HG03060 (cell line): ENCODE results near the gene GPRC5C.
"Not testable (repeated sequence)": the region's sequence is repeated elsewhere in the genome, so short reads cannot be mapped to it uniquely, and the experiment has no call there.

Experiments
- ATAC-seq: cut with Tn5 transposase; IDR thresholded peaks from one replicate; pipeline ENCODE4 v1.9.1; 2021; ENCODE audit warnings: low read depth, moderate number of reproducible peaks; ENCODE audit not compliant: unreplicated experiment

Gene GPRC5C

DNA sequence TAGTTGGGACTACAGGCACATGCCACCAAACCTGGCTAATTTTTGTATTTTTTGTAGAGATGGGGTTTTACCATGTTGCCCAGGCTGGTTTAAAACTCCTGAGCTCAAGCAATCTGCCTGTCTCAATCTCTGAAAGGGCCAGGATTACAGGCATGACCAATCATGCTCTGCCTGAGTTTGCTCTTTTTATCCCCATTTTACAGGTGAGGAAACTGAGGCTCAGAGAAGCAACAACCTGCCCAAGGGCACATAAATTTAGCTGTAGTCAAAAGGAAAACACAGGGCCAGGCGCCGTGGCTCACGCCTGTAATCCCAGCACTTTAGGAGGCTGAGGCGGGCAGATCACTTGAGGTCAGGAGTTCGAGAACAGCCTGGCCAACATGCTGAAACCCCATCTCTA lies 26.6 kb upstream of the GPRC5C start:
- not testable (repeated sequence) for ATAC-seq

DNA sequence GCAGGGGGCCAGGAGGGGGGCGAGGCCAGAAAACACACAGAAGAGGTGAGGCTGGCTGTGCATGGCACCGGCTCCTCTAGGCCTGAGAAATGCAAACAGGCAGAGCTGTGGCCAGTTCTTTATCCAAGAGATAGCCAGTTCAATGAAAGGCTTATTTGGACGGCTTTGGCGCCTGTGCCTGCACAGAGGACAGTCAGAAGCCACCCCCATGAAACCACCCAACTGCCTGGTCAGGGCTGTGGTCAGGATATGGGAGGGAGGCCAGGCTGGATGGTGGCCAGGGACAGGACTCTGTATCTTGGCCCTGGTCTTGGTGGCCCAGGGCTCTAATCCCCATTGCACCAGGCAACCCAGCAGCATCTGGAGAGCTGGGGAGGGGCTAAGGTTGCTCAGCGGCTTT lies 24.5 kb upstream of the GPRC5C start:
- ATAC-seq = no peak

DNA sequence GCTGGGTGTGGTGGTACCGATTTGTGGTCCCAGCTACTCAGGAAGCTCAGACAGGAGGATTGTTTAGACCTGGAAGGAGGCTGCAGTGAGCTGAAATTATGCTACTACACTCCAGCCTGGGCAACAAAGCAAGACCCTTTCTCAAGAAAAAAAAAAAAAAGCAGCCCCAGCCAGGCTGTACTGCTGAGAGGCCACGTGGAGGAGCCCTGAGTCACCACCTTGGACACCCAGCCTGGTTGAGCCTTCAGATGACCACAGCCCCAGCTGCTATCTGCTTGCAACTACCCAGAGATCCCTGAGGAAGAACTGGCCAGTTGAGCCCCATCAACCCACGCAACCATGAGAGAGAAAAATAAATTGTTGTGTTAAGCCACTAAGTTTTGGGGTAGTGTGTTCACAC lies 23.6 kb upstream of the GPRC5C start:
- no peak for ATAC-seq

DNA sequence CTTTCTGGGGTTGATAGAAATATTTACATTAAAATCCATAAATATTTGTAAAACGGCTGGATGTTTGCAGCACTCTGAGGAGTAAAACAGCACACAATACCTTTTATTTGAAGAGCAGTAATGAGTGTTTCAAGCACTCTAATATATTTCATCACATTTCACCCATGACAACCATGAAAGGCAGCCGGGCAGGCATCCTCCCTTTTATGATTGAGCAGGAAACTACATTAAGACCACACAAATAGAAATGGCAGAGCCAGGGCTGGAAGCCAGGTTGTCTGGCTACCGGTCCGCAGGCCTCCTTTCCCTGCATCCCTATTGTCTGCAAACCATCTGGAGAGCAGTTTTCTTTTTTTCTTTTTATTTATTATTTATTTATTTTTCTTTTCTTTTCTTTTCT lies 23.1 kb upstream of the GPRC5C start:
- ATAC-seq = no peak

DNA sequence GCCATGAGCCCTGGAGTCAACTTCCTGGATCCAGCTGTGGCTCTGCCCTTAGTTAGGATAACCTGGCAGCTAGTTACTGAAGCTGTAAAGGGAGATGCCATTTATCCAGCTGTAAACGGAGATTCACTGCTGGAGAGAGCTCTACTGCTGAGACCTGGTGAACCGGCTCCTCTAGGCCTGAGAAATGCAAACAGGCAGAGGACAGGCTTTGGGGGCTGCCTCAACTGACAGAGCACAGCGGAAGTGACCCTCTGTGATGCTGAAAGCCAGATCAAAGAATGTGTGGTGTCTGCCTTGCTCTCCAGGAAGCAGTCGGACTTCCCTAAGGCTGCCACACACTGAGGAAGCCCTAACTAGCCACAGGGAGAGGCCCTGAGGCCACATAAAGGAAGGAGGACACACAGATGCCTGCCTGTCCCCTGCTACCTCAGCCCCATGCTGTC lies 21.9 kb upstream of the GPRC5C start:
- ATAC-seq = no peak

DNA sequence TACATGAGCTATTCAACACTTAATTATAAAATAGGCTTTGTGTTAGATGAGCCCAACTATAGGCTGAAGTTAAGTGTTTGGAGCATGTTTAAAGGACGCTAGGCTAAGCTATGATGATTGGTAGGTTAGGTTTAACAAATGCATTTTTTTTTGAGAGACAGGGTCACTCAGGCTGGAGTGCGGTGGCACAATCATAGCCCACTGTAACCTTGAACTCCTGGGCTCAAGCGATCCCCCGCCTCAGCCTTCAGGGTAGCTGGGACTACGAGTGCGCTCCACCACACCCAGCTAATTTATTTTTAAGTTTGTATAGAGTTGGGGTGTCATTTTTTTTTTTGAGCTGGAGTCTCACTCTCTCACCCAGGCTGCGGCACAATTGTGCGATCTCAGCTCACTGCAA lies 19.3 kb upstream of the GPRC5C start:
- no peak for ATAC-seq

DNA sequence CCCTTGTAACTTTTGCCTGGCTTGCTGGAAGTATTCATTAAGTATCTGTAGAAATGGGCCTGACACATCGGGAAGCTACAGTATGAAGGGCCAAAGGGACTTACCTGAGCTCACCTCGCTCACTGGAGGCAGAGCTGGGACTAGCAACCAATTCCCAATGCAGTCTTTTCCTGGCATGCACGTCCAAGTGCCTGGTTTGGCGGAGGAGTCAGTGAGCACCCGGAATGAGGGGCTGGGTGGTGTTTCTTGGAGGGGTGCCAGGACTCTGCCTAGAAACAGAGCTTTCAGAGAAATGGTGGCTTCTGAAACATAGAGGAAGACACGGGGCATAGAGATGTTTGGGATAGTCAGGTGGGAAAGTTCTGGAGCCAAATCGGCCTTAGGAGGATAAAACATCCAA lies 18.4 kb upstream of the GPRC5C start:
- no peak for ATAC-seq

DNA sequence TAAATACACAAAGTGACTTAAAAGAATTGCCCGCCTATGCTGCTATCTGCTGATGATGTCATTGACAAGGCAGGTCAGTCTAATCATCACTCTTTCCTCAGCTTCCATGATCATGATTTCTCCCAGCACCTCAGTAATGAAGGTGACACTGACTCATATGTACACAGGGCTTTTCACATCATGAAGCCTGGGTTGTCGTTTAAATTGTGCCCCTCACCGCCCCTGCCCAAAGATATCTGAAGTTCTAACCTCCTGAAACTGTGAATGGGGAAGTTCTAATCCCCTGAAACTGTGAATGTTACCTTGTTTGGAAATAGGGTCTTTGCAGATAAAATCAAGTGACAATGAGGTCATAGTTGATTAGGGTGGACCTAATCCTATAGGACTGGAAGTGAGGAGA lies 17.4 kb upstream of the GPRC5C start:
- no peak for ATAC-seq

DNA sequence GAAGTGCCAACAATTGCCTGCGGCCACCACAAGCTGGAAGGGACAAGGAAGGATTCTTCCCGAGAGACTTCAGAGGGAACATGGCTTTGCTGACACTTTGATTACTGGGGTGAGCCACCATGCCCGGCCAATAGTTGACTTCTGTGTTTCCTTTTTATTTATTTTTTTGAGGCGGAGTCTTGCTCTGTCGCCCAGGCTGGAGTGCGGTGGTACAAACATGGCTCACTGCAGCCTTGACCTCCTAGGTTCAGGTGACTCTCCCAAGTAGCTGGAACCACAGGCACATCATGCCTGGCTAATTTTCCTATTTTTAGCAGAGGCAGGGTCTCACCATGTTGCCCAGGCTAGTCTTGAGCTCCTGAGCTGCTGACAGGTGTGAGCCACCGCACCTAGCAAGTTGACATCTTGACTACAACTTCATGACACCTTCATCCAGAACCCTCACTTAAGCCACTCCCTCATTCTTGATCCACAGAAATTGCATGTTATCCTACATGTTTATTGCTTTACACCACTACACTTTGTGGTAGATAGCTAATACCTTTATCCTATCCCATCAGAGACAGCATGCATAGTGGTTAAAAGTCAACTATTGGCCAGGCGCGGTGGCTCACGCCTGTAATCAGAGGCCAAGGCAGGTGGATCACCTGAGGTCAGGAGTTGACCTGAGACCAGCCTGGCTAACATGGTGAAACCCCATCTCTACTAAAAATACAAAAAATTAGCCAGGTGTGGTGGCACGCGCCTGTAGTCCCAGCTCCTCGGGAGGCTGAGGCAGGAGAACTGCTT lies 16.1 kb upstream of the GPRC5C start:
- ATAC-seq = no peak

DNA sequence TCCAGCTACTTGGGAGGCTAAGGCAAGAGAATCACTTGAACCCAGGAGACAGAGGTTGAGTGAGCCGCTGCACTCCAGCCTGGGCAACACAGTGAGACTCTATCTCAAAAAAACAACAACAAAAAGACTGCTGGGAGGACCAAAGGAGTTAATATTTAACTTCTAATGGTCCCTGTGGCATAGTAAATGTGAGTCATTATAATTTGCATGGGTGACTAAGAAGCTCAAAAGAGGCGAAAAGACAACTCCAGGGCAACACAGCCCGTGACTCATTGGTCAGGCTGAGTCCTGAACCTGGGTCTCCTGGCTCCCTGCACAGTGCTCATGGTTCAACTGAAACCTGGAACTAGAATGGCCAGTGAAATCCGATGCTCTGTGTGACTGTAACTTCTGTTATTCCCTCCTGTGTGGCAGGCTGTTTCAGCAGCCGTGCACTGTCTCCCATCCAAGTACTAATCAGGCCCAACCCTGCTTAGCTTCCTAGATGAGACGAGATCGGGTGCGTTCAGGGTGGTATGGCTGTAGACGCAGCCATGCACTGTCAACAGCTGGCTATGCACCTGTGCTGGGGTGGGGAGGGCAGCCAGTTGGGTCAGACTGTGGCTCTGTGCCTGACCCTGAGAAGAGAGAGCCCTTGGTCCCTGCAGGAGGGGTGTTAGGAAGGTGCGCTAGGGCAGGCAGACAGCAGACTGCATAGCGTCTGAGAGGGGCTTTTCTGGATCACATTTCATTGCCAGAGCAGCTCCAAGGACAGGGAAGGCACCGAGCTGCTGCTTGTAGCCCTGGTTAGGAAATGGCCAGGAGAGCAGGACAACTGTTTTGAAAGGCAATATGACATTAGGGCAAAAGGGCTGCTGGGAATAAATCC lies 14.5 kb upstream of the GPRC5C start:
- peak; percentile 52 for ATAC-seq

DNA sequence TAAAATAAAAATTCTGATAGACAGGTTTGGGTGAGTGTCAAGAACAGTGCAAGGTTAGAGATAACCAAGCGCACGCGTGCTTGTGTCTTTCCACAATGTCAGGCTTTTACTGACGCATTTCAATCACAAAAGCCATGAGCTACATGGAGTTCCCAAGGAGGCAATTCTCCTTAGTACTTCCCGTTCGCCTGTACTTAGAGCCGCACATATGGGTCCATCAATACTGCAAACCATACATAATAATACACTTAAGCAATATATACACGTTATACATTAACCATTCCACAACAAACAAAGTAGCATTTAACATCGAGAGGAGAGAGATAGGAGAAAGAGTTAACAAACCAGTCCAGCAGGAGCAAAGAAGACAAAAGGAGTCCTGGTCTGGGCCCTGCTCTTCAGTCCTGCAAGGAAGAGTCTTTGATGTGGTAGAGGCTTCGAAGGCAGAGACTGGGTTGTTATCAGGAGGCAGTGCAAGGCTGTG lies 11.9 kb upstream of the GPRC5C start:
- no peak for ATAC-seq

DNA sequence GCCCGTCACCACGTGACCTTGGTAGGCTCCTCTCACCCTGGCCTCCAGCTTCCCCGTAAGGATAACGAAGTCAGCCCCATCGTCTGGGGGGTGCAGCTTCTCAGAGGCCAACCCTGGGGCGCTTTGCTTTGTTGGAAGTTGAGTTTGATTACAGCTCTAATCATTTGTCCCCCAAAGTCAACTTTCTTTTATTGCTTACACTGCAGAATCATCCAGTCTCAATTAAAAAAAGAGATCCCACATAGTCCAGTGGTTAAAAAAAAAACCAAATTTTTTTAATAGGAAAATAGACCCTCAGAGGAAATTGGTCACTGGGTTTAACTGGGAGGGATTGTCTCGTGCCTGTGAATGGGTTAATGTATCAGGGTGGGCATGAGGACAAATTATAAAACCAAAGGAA lies 7.8 kb upstream of the GPRC5C start:
- ATAC-seq = no peak

DNA sequence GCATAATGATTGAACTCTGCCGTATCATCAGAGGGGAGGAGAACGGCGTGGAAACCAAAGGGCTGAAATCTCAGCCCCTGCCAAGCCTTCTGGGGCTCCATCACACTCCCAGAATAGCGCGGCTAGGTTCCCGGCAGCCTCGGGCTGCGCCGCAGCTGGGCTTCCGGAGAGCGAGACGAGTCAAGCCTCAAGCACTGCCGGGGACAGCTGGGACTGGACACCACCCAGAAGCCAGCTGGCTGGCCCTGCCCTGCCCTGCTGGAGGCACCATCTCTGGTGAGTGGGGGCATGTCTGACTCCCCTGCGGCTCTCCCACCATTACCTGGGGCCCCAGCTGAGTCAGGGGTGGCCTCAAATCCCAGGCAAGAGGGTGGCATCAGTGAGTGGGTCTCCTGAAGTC lies 7.2 kb upstream of the GPRC5C start:
- no peak for ATAC-seq

DNA sequence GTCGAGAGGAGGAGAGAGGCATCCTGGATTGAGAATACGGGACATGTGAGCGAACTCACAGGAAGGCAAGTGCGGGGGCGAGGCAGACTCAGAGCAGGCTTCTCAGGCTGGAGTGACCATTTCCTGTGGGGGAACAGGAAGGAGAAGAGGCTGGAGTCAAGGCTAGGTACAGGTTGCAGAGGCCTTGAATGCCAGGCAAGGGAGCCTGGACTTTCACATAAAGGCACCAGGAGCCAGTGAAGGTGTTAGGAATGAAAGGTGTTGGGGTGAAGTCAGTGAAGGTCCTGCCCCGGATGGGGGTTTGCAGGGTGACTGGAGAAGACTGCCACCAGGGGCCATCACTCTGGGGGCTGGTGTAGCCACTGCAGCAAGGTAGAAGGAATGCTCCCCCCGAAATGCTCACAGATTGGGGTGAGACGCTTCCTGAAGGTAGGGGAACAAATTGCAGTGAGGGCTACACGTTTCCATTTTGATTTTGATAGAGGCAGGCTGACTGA lies 5.3 kb upstream of the GPRC5C start:
- ATAC-seq = no peak

DNA sequence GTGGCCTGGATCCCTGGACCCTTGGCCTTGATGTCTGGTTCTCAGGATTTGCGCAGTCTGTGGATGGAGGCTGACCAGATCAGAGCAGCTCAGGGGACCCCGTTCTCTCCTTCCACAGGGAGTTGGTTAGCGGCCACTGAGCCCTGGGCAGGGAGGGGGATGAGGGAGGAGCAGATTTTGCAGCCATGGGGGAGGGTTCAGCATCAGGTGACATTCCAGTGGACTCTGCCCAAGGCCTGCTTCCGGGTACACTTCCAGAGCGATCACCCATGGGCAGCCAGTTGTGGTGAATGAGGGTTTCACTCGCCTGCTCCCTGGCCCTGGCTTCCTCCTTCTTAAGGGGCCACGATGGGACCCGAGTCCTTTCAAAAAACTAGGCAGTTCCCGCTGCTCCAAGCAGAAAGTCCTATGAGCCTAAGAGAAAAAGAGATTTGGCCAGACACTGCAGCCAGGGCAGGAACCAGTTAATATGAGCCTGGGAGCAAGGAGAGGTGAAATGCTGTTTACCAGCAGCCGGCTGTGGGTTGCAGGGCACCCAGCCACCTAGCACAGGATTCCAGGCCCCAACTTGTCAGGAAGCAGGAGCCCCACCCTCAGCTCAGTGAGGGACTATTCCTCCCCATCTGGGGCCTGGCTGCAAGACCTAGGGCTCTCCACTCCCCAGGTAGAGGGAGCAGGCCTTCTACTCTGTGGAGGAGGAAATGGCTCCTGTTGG lies 4.7 kb upstream of the GPRC5C start:
- ATAC-seq = no peak

DNA sequence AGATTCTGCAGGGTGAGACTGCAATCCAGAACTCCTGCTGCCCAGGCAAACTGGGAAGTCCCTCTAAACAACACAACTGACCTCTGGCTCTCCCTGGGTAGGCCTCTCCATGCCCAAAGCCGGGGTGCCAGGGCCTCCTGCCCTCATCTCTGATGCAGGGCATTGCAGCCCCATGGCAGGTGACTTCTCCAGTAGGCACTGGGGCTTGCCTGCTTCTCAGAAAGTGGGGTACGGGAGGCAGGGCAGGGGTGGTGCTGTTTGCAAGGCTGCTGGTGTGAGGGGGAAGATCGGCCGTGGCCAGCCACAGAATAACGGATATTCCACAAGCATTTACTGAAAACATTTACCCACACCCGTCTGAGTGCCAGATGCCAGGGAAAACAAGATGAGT lies 4.1 kb upstream of the GPRC5C start:
- ATAC-seq = no peak

DNA sequence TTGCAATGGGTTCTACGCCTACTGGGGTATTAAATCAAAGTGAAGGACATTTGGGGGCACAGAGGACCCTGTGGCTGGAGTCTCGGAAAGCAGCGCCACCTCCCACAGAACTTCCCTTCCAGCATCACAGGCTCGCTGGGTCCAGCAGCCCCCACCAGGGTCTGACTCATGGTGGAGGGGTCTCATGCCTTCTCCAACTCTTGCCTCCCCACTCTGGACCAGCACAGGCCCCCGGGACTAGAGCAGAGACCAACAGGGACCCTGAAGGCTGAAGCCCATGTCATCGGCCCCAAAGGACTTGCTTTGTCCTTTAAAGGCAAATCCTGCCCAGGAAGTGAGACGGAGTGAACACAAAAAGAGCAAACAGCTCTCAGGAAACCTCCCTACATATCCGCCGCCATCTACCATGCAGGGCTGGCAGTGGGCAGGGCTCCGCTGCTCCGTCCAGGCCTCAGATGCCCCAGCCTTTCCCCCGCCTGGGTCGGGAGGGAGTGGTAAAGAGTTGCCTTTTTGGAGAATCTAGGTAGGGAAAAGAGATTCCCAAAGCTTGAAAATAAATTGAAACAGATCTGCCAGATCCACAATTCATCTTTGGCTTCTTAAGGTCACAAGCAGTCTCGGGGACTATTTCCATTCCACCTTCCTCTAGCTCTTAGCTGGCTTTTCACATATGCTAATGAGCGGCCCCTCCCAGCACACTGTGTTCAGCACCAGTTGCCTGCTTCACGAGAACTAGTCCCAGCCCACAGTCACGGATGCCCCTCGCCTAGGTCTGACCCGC lies 2.1 kb upstream of the GPRC5C start:
- ATAC-seq = peak; percentile 5

DNA sequence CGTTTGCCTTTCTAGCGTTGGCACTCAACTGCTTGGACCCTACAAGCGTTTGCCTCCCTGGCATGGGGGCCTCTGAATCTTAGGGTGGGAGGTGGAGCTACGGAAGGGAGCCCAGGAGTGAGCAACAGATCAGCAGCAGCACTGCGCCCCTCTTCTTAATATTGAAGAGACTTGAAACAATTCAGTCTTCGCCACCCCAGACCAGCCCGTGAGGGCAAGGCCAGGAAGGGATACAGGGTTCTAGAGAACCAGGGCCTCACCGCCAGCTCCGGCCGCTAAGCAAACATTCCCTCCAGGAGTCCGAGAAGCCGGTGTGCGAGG lies 1.5 kb upstream of the GPRC5C start:
- ATAC-seq = no peak

DNA sequence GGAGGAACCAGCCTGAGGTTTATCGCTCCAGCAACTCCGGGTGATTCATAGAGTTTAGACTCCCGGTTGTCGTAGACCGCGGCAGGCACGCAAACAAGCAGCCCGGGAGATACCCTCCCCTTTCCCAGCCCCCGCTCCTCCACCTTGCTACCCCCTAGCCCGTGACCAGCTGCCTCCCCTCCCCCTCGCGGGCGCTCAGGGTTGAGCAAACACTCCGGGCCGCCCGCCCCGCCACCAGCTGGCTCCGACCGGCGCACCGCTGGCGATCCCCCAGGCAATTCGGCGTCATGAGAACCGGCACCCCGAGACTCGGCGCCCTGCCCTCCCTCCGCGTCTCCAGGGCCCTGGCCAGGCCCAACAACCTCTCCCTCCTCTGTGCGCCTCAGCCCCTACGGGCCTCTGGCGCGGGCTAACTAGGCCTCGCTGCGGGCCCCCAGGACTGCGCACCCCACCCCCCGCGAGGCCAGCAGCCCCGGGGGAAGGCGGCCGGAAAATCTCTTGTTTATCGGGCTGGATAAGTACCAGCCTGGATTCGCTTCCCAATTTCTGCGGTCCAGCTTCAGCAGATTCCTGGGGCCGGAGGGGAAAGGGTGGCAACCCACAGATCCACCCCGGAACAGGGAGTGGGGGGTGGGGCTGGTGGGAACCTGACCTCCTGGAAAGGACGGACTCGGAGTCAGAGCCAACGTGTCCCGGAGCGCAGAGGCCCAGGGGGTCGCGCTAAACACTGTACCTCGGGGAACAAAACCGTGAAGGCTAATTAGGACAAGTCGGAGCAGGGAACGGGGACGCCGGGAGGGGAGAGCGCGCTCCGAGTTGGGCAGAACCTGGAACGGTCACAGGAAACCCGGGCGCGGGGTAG lies 951 bp upstream of the GPRC5C start:
- peak; percentile 37 for ATAC-seq

DNA sequence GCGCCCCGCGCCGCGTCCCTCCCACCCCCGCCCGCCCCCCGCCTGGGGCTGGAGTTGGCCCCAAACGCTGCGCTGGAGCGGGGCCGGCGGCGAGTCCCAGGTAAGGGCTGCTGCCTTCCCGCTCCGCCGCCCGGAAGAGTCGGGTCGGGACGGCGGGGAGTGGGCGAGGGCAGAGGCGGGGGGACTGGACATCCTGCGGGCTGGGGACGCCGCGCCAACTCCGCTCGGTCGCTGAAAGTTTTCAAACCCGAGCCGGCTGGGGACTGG lies 469 bp downstream of the GPRC5C start:
- no peak for ATAC-seq
